ENCODE results near the gene IL19.

Gene IL19, protein sequence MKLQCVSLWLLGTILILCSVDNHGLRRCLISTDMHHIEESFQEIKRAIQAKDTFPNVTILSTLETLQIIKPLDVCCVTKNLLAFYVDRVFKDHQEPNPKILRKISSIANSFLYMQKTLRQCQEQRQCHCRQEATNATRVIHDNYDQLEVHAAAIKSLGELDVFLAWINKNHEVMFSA

DNA sequence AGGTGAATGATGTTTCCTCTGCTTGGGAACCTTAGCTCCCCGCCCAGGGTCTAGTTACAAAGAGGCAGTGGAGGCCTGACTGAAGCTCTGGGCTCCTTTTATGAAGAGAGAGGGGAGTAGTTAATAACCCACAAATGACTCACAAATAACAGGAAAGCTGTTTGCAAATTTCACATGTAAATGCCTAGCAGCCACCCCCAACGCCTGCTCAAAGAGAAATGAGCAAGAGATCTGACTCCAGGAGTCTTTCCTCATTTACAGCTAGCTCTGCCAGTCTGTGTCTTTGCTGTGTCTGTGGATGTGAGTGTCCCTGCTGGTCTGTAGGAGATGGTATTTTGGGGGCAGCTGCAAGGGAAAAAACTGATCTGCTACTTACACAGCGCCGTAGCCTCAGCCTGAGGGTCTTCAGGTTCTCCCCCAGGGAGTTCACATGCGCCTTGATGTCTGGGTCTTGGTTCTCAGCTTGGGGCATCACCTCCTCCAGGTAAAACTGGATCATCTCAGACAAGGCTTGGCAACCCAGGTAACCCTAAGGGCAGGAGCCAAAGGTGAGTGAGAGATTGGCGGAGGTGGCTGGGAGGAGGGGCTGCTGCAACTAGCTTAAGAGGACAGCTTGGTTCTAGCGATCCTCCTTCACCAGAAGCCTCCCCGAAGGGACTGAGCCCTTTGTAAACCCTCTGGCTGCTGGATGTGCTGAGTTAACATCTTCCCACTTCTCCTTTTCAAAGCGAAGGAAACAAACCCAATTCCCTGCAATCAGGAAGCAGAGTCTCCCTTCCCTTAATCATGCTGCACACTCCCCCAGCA is at the start of gene IL19:
IL19 (plus strand) TSS at position 243 of the 807 bp plus-strand sequence. CDS start 65,890 bp downstream, outside the sequence.
- peak; percentile 52 to 61 for DNase-seq

DNA sequence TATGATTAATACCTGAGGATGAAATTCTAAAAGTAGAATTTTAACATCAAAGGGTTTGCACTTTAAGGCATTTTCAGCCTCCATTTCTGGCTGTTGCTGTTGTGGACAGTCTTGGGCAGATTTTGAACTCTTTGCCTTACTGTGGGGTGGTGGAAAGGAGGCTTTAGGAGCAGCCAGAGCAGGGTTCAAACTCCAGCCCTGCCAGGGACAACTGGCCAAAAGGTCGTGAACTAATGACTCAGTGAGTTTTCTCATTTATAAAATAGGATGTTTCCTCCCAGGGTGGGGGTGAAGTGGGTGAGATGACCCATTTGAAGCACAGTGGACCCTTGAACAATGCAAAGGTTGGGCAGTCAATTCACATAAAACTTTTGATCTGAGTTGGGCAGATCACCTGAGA is 49.1 kb upstream of the IL19 start:
- no peak for DNase-seq

DNA sequence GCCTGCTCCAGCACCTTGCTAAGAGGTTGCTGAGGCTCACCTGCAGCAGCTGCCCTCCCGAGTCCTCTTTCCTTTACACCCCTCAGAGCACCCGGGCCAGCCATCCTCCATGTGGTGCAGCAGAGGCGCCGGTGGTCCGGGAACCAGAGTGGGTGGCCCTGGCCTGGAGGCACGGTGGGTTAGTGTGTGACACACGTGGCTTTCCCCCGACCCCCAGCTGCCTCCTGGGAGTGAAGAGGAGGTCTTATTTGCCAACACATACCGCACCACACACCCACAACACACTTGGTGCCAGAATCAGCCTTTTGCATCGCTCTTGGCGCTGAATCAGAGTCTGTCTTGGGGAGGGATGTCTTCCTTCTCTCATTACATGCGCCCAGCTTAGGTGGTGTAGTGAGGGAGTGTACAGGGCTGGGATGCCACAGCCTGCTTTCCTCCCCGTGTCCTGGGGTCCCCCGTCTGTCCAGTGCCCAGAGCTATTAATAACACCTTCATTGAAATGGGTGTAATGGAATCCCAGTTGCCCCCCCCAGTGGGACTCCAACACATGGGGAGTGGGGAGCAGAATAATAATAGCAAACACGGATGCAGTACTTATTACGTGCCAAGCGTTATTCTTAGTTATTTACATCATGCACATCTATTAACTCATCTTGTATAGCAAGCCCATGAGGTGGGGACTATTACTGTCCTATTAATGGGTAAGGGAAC is 47.7 kb upstream of the IL19 start:
- no peak for DNase-seq

DNA sequence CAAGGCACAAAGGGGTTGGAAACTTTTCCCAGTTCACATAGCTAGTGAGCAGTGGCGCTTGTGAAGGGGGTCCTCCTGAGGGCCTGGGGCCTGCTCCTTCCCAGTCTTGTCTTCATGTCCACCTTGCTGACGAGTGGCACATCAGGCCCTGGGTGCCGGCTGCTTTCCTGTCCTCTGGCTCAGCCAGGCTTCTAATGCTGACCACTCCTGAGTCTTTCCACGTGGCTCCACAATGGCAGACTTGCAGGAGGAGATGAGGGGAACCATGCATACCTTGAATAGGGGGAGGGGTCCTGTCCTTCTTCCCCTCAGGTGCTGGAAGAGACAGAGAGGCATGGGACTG is 47.1 kb upstream of the IL19 start:
- no peak for DNase-seq

DNA sequence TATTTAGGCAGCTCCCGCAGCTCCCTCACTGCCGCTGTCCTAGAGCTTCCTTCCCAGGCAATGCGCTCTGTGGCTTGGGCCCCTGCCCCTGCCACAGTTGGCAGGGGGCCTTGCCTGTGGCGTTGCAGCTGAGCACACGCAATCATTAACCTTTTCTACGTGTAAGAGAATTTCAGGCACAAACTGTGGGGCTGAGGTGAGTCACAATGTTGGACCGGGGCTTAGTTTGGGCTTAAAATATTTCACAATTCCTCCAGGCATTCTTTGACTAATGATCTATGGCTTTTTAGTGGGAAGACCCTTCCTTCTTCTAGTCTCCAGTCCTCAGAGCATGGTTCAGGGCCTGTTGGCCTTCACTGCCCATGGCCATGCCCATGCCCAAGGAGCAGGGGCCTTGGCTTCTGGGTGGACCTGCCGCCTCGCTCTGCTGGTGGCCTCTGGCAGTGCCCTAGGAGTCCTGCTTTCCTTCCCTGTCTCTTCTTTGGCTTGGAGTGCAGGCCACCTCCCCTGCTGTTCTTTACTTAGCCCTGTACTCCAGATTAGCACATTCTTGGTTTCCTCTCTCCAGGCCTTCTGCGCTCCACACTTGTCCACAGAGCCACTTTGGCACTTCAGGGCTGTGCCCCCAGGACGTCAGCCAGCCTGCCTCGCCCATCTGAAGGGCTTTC is 46.6 kb upstream of the IL19 start:
- DNase-seq, result no peak

DNA sequence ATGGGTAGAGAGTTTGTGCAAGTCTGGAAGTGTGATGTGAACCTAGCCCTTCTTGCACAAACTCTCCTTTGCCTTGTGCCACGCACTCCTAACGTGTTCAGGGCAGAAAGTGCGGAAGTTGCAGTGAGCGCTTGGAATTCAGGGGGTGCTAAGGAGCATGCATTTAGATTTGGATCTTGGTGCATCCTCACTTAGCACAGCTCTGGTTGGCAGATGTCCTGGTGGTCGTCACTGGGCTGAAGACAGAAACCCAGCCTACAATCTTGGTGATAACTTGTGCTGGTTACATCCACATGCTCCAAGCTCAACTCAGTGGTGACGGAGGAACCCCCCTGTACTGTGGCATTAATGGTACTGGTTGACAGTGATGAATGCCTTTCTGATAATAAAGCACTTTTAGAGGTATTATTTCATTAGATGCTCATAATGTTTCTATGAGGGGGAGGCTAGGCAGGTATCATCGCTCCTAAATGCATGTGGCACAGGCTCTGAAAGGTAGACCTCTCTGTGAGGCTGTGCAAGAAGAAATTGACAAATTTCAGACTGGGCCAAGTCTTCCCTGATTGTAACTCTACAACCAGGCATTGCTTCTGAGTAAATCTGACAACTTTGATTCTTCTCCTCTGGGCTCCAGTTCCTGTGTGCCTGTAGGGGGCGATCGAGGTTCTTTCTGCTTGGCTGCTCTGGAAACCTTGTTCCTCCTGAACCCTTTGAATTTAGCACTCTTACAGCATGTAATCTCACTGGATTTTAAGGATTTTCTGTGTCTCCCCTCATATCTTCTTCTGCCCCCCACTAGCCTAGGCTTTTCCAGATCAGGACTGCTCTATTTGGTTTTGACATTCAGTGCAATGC is 45.2 kb upstream of the IL19 start:
- DNase-seq, result peak; percentile 57 to 65

DNA sequence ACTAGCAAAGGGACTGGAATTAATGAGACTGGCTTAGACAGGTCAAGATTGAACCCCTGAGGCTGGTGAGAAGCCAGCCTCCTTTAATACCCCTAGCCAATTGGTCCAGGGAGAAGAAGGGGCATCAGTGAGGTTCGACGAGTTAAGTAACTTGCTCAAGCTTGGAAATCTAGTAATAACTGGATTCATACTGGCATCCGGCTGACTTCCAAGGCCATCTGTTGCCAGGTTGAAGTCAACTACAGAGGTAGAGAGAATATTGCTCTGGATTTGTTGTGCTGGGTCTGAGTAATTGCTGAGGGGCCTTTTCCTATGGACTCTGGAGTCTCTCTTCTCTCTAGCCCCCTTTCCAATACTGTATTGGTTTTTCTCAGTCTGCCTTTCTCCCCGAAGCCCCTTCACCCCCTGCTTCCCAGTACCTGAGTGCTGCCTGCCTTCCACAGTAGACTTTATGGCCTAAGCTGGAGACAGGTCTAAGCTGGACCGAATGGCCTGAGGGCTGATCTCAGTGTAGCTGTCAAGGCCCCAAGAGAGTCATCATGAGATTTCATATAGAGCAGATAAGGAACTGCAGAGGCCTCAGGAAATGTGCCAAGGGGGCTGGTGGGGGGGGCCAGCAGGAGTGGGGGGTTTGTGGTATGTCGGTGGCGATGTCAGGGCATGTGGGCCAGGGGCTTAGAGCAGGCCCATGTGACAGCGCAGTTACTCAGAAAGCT is 42.4 kb upstream of the IL19 start:
- no peak for DNase-seq

DNA sequence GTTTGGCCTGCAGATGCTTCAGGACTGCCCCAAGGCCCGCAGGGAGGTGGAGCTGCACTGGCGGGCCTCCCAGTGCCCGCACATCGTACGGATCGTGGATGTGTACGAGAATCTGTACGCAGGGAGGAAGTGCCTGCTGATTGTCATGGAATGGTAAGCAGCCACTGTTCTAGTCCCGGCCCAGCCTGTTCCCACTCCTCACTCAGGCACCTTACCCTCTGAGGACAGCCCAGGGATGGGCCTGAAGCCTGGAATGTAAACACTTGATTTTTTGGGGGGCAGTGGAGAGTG is 41.9 kb upstream of the IL19 start:
- no peak for DNase-seq

DNA sequence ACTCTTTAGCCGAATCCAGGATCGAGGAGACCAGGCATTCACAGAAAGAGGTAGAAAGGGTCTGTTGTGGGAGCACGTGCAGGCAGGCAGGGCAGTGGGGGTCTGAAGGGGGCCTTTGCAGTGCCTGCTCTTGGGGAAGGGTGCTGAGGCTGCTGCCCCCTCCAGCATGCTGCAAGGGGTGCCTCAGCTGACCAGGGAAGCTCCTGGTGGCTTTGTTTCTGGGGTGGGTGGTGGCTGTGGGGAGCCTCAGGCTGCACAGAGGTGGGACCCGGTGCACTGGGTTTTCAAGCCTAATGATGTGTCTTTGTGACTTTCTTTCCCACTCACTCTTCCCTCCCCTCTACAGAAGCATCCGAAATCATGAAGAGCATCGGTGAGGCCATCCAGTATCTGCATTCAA is 41.5 kb upstream of the IL19 start:
- no peak for DNase-seq

DNA sequence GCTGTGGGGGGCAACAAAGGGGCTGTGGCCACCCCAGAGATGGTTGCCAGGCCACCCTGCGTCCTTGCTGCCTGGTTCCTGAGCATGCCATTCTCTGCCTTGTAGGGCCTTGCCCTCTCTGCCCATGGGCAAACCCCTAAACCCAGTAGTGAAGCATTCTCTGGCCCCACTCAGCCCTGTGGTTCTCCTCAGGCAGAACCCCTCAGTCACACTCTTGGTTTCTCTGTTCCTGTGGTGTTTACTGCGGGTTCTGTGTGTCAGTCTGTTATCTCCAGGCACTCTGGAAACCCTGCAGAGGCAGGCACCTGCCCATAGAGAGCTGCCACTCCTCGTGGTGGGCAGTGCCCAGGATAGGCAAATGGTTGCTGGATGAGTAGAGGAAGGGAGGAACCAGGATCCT is 41.1 kb upstream of the IL19 start:
- no peak for DNase-seq

DNA sequence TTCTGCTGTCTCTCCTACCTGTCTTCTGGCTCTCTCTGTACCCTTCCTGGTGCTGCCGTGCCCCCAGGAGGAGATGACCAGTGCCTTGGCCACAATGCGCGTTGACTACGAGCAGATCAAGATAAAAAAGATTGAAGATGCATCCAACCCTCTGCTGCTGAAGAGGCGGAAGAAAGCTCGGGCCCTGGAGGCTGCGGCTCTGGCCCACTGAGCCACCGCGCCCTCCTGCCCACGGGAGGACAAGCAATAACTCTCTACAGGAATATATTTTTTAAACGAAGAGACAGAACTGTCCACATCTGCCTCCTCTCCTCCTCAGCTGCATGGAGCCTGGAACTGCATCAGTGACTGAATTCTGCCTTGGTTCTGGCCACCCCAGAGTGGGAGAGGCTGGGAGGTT is 38.1 kb upstream of the IL19 start:
- no peak for DNase-seq

DNA sequence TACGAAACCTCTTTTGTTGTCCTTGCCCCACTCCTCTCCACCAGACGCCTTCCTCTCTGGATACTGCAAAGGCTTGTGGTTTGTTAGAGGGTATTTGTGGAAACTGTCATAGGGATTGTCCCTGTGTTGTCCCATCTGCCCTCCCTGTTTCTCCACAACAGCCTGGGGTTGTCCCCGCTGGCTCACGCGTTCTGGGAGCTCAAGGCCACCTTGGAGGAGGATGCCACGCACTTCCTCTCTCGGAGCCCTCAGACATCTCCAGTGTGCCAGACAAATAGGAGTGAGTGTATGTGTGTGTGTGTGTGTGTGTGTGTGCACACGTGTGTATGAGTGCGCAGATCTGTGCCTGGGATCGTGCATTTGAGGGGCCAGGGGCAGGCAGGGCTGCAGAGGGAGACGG is 37.6 kb upstream of the IL19 start:
- DNase-seq, result no peak

DNA sequence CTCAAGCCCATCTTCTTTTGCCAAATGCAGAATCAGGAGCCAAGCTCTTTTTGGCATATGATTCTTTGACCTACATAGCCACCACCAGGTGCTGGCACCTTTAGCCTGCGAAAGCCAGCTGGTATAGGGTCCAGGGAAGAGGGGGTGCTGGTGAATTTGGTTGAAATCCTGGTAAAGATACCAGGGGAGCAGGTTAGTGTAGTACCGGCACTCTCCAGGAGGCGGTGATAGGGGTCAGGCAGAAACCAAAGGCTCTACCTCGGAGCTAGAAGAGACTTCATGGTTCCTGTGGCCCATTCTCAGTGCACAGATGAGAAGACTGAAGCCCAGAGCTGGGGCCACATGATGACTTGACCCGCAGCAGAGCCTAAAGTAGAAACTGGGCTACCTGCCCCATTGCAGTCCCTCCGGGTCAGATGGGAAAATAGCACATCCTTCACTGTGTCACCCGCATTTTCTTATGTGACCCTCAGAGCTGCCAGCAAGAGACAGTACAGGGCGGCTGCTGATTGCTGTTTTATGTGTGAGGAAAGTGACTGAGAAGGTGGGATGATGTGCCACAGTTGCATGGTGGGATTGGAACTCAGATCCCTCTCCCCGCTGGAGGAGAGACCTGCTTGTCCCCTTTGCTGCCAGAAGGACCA is 36.0 kb upstream of the IL19 start:
- DNase-seq, result peak; percentile 77 to 89

DNA sequence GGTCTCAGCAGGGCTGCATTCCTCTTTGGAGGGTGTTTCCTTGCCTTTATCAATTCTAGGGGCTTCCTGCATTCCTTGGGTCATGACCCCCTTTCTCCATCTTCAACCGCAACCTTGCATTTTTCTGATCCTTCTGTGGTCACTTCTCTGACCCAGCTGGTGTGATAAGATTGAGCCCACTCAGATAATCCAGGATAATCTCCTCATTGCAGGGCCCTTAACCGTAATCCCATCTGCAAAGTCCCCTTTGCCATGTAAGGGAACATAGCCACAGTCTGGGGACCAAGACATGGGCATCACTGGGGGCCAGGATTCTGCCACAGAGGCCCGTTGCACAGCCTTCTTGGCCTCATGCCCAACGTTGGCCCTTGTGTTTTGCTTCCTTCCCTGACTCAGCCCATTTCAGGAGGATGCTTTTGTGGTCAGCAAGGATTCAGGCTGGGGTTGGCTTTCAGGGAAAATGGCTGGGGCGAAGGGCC is 35.0 kb upstream of the IL19 start:
- DNase-seq, result no peak

DNA sequence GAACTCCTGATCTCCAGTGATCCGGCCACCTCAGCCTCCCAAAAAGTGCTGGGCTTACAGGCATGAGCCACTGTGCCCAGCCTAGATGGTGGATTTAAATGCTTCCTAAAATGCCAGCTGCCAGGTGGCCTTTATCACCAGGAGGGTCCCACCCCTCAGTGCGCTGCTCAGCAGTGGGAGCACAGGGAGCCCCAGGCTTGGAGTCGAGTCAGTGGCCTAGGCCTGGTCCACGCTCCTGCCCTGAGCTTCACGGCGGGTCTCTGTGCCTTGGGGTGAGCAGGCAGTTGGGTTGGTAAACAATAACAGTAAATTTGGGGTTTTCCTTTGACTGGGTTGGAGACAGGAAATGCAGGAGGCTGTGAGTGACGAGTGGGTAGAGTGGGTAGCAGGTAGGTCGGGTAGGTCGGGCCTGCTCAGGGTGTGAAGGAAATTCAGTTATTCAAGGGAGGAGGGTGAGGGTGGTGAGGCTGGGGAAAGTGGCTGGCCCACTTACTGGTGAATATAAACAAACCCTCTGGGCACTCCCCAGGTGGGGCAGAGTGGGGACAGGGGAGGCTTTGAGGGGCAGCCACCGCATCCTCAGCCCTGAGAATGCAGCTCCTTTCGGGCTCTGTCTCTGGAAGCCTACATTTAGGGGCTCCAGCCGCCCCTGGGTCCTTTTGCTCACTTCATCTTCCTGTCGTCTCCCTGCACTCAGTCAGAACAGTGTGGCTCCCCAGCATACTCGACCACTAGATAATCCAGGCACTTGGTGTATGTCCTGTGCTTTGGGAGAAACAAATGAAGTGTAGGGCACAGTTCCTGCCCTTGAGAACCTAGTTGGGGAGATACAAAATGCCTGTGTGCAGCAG is 33.5 kb upstream of the IL19 start:
- DNase-seq, result peak; percentile 65 to 69

DNA sequence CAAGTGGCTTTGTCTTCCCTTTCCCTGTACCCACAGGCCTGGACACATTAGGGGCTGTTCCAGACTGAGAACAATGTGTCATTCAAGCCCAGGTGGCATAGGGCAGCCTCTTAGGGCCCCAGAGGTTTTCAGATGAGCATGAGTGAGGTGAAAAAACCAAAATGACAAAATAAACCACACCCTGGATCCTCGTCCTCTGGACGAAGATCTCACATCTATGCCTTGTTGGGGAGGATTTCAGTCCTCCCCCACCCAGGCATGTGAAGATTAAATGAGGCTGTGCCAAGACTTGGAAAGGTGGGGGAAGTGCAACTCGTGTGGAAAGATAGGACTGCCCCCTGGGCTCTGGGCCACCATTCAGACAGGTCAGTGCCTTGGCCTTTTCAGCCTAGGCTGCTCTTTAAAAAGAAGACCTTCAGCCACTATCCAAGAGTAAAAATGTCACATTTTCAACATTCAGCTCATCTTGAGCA is 32.8 kb upstream of the IL19 start:
- no peak for DNase-seq

DNA sequence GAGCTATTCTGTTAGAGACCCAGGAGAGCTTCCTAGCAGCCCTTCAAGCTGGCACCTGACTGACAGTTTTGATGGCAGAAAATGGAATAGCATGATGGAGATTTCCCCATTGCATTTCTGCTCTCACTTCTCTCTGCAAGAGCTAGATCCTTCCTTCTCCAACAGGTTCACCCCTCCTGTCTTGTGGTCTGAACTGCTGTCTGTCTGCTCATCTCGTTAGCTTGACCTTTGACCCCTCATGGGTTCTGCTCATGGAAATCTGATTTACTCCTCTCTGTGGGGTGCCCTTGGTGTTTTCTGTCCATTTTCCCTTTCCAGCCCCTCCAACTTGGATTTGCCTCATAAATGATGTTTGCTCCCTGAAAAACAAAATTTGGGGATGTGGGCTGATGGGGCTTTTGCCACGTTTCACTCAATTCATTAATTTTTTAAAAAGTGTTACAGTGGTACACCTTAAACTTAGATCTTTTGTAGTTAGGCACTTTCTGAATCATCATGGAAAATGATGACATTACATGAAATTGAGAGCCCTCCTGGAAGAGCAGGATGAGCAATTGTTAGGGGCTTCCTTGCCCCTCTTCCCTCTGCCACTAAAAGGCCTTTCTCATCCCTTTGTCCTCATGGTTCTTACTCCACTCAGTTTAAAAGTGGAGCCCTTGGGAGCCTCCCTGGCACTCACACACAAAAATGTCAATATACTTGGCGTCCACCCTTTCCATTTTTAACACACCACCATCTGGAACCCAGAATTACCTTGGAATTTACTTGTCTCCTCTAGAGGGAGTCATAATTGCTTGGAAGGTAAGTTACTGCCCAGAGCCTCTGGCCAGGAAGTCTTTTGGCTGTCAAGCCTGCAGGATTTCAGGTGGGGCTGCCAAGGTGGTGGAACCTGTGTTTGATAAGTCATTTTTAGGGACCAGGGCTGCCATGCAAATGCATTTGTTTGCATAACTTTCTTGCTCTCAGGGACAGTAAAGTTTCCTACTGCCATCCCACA is 31.9 kb upstream of the IL19 start:
- DNase-seq, result no peak

DNA sequence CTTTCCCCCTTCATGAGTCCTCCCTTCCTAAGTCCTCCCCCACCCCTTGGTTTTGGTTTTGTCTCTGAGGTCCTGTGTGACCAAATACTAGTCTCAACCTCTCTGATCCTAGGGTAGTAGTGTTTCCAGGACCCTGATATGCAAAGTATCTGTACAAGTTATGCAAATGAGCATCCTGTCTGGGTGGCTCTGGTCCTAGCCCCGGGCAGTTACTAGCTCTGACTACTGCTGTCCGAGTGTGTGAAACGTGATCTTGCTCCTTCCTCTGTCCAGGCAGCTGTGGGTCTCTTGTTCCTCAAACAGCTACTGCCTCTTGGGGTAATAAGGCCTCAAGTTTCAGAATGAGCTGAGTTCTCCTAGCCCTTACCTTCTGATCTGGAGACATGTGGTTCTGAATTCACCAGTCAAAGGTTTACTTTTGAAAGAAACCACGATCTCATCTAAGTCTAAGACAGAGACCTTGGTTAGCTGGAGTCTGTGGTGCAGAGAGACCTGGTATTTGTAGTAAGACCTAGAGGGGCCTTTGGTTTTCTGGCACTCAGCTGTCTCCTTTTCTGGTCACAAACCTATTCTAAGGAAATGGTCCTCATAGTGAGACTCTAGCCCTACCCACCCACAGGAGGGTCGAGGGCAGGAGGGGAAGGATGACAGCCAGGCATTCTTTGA is 31.0 kb upstream of the IL19 start:
- no peak for DNase-seq
